HCT116 (cell line): ENCODE measurements around the gene PLXDC1.

ENCODE experiments used
- CEBPB ChIP-seq: IDR thresholded peaks from 2 replicates; pipeline ENCODE4 v1.6.1; 2012; ENCODE audit warnings: low read depth
- CTCF ChIP-seq, 3 experiments: fragments of 200-600 bp in 1 of 3; sonication (generic) in 1 of 3; IDR thresholded peaks in 2 of 3; conservative IDR thresholded peaks in 1 of 3; 2 replicates each; pipeline ENCODE4 v1.5.1; 2012 to 2017; ENCODE audit warnings: low read depth in 2 of 3, low read length in 2 of 3, antibody characterized with exemption in 1 of 3, borderline replicate concordance in 1 of 3, control low read depth in 1 of 3, mild to moderate bottlenecking in 1 of 3, mixed read lengths in 1 of 3, mixed run types in 1 of 3, moderate library complexity in 1 of 3; ENCODE audit not compliant: insufficient read depth in 1 of 3
- EGR1 ChIP-seq: IDR thresholded peaks from 2 replicates; pipeline ENCODE4 v1.6.1; 2012; ENCODE audit warnings: low read depth
- POLR2A ChIP-seq: IDR thresholded peaks from 2 replicates; pipeline ENCODE4 v1.7.0; 2011; ENCODE audit warnings: borderline replicate concordance; ENCODE audit not compliant: insufficient read depth, insufficient read length; ENCODE audit errors: extremely low read depth
- RAD21 ChIP-seq: IDR thresholded peaks from 2 replicates; pipeline ENCODE4 v1.6.1; 2012; ENCODE audit warnings: low read depth, mild to moderate bottlenecking
- REST ChIP-seq: IDR thresholded peaks from 2 replicates; pipeline ENCODE4 v1.6.1; 2012; ENCODE audit warnings: low read depth
- SP1 ChIP-seq: IDR thresholded peaks from 2 replicates; pipeline ENCODE4 v1.6.1; 2012; ENCODE audit warnings: low read depth
- ZNF274 ChIP-seq: fragments of 200-500 bp; sonication (Bioruptor generic); IDR thresholded peaks from 2 replicates; pipeline ENCODE4 v1.6.1; 2014; ENCODE audit warnings: mild to moderate bottlenecking, low read depth, low read length, inconsistent platforms

GRCh38 chr17:39094607-39095308 lies 56.7 kb downstream of the PLXDC1 start:
- no peak for TF ChIP-seq REST
- no peak for TF ChIP-seq POLR2A
- TF ChIP-seq CTCF (IDR thresholded peaks at IDR 0.05 in 2 of 3, conservative IDR thresholded peaks at IDR 0.05 in 1 of 3; ENCODE audit: borderline replicate concordance in 1 of 3, insufficient read depth in 1 of 3, low read depth in 2 of 3, low read length in 2 of 3), result no peak
- TF ChIP-seq RAD21, result no peak
- no peak for TF ChIP-seq CEBPB
- TF ChIP-seq EGR1, result no peak
- no peak for TF ChIP-seq SP1
- no peak for TF ChIP-seq ZNF274
